ENCODE data around the gene GOLGA6L10.
"Not testable (repeated sequence)": the region's sequence is repeated elsewhere in the genome, so short reads cannot be mapped to it uniquely, and the experiment has no call there.

DNA sequence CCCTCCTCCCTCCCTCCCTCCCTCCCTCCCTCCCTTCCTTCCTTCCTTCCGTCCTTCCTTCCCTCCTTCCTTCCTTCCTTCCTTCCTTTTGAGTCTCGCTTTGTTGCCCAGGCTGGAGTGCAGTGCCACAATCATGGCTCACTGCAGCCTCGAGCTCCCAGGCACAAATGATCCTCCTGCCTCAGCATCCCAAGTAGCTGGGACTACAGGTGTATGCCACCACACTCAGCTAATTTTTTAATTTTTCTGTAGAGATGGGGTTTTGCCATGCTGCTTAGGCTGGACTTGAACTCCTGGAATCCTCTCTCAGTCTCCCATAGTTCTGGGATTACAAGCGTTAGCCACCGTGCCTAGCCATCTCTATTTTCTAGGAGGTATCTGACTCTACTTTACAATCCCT lies 38.0 kb downstream of the GOLGA6L10 start:
- TF ChIP-seq, protein P1, sequence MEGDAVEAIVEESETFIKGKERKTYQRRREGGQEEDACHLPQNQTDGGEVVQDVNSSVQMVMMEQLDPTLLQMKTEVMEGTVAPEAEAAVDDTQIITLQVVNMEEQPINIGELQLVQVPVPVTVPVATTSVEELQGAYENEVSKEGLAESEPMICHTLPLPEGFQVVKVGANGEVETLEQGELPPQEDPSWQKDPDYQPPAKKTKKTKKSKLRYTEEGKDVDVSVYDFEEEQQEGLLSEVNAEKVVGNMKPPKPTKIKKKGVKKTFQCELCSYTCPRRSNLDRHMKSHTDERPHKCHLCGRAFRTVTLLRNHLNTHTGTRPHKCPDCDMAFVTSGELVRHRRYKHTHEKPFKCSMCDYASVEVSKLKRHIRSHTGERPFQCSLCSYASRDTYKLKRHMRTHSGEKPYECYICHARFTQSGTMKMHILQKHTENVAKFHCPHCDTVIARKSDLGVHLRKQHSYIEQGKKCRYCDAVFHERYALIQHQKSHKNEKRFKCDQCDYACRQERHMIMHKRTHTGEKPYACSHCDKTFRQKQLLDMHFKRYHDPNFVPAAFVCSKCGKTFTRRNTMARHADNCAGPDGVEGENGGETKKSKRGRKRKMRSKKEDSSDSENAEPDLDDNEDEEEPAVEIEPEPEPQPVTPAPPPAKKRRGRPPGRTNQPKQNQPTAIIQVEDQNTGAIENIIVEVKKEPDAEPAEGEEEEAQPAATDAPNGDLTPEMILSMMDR (conservative IDR thresholded peaks at IDR 0.05; ENCODE audit: low read depth, low read length): not testable (repeated sequence)
- TF ChIP-seq EZH2 (IDR thresholded peaks at IDR 0.05; ENCODE audit: low read length, unreplicated experiment): not testable (repeated sequence)
